Activated CD4-positive, alpha-beta T cell treated with anti-CD3 and anti-CD28 coated beads, Interleukin-10, Interleukin-2, amounts not matched to agents 100 ng/mL and 50 ng/mL, durations not matched to agents 16 hours and 8 hours (primary cell): ENCODE measurements around the gene GNRH2.
"Not testable (repeated sequence)": the region's sequence is repeated elsewhere in the genome, so short reads cannot be mapped to it uniquely, and the experiment has no call there.

ENCODE experiments used
- DNase-seq: peaks from one replicate; pipeline ENCODE4 v3.0.0-alpha.2; 2020

The GNRH2 gene

GRCh38 chr20:3075315-3075714 is 31.9 kb downstream of the GNRH2 start:
- not testable (repeated sequence) for DNase-seq

DNA sequence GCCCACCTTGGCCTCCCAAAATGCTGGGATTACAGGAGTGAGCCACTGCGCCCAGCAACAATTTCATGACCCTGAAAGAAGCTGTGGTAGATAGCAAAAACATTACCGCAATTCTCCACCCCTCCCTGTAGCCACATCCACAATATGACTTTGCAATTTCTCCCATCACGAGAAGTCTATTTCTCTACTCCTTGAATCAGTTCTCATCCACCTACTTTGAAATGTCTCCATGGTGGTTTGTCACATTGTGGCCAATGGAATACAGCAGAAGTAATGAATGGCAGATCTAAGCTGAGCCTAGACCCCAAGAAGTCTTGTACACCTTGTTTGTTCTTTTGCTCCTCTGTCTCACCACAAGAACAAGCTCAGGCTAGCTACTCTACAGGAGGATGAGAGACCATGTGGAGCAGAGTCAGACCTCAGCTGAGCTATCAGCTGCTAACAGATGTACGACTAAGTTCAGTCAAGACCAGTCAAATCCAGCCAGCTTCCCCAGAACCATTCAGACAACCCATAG is 34.3 kb downstream of the GNRH2 start:
- peak; percentile 31 for DNase-seq

DNA sequence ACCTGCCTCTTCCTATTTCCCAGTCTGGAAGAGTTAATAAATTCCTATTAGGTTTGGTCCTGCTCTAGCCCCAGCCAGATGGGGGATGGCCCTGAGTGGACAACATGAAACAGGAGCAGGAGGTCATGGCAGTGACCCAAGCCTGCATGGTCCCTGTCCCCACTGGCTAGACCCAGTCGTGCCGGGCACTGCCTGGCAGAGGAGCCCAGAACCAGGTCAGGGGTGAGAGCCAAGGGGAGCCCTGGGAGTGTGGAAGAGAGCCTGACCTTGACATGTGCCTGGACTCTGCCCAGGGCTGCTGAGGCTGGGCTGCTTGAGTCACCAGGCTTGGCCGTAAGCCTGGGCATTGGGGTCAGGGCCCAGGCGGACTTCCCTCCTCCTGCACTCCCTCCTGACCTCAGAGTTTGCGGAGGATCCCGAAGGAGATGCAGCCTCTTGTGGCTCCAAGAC is 37.5 kb downstream of the GNRH2 start:
- no peak for DNase-seq

- DNase-seq, result no peak
Measured at GRCh38 chr20:3081641-3082040, 38.2 kb downstream of the GNRH2 start.

DNA sequence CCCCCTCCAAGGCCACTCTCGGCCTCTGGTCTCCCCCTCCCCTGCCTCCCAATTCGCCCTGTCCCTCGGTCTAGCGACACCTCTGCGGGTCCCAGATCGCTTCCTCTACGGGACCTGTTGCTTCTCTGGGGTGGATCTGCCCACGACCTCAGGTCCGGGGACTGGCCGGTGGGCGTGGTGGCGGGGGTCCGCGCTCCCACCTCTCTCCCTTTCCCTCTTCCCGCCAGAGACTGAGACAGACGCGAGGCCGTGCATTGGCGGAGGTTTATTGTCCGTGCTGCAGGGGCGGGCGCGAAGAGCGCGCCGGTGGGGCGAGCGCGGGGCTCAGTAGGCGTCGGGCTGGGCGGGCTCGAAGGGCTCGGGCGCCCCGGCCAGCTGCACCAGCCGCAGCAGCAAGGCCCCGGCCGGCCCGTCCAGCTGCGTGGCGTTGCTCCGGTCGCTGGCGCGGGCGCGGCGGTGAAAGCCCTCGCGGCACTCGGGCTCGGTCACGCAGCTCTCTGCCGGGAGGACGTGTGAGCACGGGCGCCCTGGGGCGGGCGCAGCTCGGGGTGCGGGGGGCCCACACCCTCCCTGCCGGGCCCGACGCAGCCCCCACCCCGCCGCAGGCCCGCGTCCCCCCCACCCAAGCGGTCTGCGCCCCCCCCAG is 39.0 kb downstream of the GNRH2 start:
- no peak for DNase-seq

- DNase-seq, result no peak
Measured at GRCh38 chr20:3082955-3083952, 39.8 kb downstream of the GNRH2 start.

DNA sequence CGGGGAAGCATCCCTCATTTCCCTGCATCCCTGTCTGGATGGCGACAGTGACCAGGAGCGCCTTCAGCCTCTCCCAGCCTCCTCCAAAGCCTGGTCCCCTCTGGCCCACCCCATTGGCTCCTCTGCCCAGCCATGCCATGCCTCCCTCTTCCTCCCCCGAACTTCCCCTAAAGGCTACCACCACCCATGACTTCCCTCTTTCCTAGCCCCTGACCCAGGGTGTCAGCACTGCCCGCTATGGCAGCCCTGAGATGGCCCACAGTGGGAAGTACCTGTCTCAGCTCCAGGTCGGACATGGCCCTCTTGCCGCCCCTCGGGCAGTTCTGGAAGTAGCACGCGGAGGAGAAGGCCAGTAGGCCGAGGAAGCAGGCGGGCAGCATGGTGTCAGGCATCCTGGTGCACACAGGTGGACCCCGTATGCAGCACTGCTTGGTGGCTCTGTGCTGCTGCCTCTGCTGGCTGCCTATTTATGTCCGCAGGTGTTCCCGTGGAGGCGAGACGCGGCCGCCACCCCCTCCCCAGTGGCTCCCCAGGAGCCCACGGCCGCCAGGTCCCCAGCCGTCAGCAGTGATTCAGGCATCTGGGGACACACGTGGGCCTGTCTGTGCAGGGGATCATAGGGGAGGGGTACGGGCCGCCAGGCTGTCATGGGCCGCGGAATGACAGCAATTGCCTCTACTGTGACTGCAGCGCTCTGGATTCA is 41.0 kb downstream of the GNRH2 start, which contains the start of gene AVP:
Gene AVP (minus strand): TSS at position 442 of the 703 bp plus-strand sequence. CDS start 50 bp downstream, at position 392.
- no peak for DNase-seq

- DNase-seq, result no peak
Measured at GRCh38 chr20:3084986-3085360, 41.6 kb downstream of the GNRH2 start.

DNA sequence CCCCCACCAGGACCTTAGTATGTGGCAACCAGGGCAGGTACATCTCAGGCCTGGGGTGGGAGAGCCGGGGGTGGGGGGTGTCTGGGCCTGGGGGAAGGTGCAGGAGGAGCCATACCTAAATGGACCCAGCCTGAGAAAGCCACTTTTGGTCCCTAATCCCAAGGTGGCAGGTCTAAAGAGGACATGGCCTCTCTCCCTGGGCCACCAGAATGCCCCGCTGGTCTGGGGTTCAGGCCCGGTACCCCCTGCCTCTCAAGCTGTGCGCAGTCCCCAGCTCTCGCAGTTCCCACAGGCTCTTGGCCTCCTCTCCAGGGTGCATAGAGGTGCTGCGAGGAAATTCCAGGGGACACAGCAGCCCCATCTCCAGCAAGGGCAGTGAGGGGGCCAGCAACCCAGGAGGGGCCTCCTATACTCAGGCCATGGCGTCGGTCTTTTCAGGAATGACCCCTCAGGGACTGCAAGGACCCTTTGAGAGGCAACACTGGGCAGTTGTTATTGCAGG is 42.2 kb downstream of the GNRH2 start:
- DNase-seq, result no peak

GRCh38 chr20:3088031-3088430 is 44.6 kb downstream of the GNRH2 start:
- no peak for DNase-seq

DNA sequence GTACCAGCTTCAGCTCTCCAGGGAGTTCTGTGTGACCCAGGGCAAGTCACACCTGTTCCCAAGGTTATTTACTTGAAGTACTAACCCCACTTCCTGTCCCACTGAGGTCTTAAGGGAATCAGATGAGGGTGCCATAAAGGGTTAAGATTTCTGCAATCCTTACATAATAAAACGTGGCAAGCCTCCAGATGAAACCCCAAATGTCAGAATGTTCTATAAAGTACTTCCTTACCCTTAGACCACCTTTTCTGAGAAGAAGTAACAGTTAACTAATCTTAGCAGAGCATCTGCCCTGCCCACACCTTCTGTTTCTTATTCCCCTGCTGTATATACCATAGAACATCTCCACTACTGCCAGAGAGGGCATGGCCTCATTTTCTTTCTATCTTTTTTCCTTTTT is 47.1 kb downstream of the GNRH2 start:
- DNase-seq, result no peak

GRCh38 chr20:3092611-3093379 is 49.4 kb downstream of the GNRH2 start:
- DNase-seq, result peak; percentile 10

DNA sequence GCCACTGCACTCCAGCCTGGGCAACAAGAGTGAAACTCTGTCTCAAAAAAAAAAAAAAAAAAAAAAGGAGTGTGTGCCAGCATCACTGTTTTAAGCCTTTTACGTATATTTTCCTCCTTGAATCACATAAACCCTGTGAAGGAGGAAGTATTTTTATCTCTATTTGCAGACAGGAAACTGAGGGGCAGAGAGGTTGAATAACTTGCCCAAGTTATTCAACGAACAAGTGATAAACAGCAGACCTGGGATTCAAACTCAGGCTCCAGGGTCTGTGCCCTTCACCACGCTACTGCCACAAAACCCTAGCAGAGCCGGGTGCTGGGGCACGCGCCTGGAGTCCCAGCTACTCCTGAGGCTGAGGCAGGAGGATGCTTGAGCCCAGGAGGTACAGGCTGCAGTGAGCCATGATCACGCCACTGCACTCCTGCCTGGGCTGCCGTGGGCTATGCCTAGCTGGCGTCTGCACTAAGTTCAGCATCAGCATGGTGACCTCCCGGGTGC is 50.5 kb downstream of the GNRH2 start:
- no peak for DNase-seq

- DNase-seq, result no peak
Measured at GRCh38 chr20:3094848-3095629, 51.6 kb downstream of the GNRH2 start.
